Activated CD8-positive, alpha-beta memory T cell treated with anti-CD3 and anti-CD28 coated beads for 36 hours (primary cell): Measurements from ENCODE around the gene MAML3. TPM values are rescaled to one million over a fixed set of nuclear protein-coding genes. Genes with fewer than 3 reads are reported as not detected.

ENCODE experiments used
- CTCF ChIA-PET: fragments of 350-600 bp; sonication (Branson Sonifier 250); formaldehyde crosslinking; loops from one replicate; lab custom pipeline; 2021; ENCODE audit warnings: antibody characterized with exemption; lab: Charles Lee
- POLR2A ChIA-PET: fragments of 350-600 bp; sonication (Branson Sonifier 250); formaldehyde crosslinking; loops from one replicate; lab custom pipeline; 2021; ENCODE audit warnings: antibody characterized with exemption; lab: Charles Lee
- total RNA-seq, 2 experiments: library from RNA; stranded (reverse); gene quantifications; one replicate each; pipeline ENCODE4 v1.2.3, GENCODE V29; 2021

The MAML3 gene
- total RNA-seq, 2 experiments from 2014 or later, result 0.65 to 0.73 TPM

- POLR2A ChIA-PET, result no interaction called here
- CTCF ChIA-PET, result no interaction called here
Measured at GRCh38 chr4:139924782-139925181, 229.2 kb downstream of the MAML3 start.

GRCh38 chr4:139922406-139923024 is 231.5 kb downstream of the MAML3 start:
- POLR2A ChIA-PET, result no interaction called here
- CTCF ChIA-PET, result interaction anchor here (0.6 kb wide), 1 partner anchor 65 kb away, joined by 3 read pairs; no protein-coding TSS in a partner anchor

GRCh38 chr4:139921429-139922184 is 232.4 kb downstream of the MAML3 start:
- ChIA-PET CTCF (interaction anchor here (0.6 kb wide), 1 partner anchor 64 kb away, joined by 3 read pairs; no protein-coding TSS in a partner anchor), POLR2A (no interaction called here)

GRCh38 chr4:139920486-139921002 is 233.4 kb downstream of the MAML3 start:
- CTCF ChIA-PET, result no interaction called here
- POLR2A ChIA-PET, result no interaction called here

GRCh38 chr4:139919521-139919920 is 234.5 kb downstream of the MAML3 start:
- POLR2A ChIA-PET, result no interaction called here

GRCh38 chr4:139919004-139919403 is 235.0 kb downstream of the MAML3 start:
- CTCF ChIA-PET, result no interaction called here
- POLR2A ChIA-PET, result no interaction called here

More at GRCh38 chr4:139919521-139919920, 234.5 kb downstream of the MAML3 start:
- CTCF ChIA-PET, result no interaction called here

GRCh38 chr4:139918591-139918990 is 235.4 kb downstream of the MAML3 start:
- POLR2A ChIA-PET, result no interaction called here
- CTCF ChIA-PET, result no interaction called here

- POLR2A ChIA-PET, result no interaction called here
Measured at GRCh38 chr4:139917896-139918295, 236.1 kb downstream of the MAML3 start.

GRCh38 chr4:139916041-139916440 is 237.9 kb downstream of the MAML3 start:
- POLR2A ChIA-PET, result no interaction called here

More at GRCh38 chr4:139917896-139918295, 236.1 kb downstream of the MAML3 start:
- CTCF ChIA-PET, result no interaction called here

GRCh38 chr4:139915037-139915436 is 238.9 kb downstream of the MAML3 start:
- ChIA-PET CTCF (no interaction called here), POLR2A (no interaction called here)

More at GRCh38 chr4:139916041-139916440, 237.9 kb downstream of the MAML3 start:
- CTCF ChIA-PET, result no interaction called here

- CTCF ChIA-PET, result no interaction called here
Measured at GRCh38 chr4:139913995-139914598, 239.9 kb downstream of the MAML3 start.

GRCh38 chr4:139913398-139913990 is 240.5 kb downstream of the MAML3 start:
- ChIA-PET CTCF (no interaction called here), POLR2A (no interaction called here)

More at GRCh38 chr4:139913995-139914598, 239.9 kb downstream of the MAML3 start:
- POLR2A ChIA-PET, result no interaction called here

- ChIA-PET CTCF (no interaction called here), POLR2A (no interaction called here)
Measured at GRCh38 chr4:139912445-139912844, 241.5 kb downstream of the MAML3 start.

- ChIA-PET CTCF (no interaction called here), POLR2A (no interaction called here)
Measured at GRCh38 chr4:139910106-139910505, 243.9 kb downstream of the MAML3 start.

GRCh38 chr4:139908636-139909437 is 245.1 kb downstream of the MAML3 start:
- ChIA-PET POLR2A (no interaction called here), CTCF (no interaction called here)

- CTCF ChIA-PET, result no interaction called here
- POLR2A ChIA-PET, result no interaction called here
Measured at GRCh38 chr4:139907001-139907809, 246.8 kb downstream of the MAML3 start.

GRCh38 chr4:139905489-139905888 is 248.5 kb downstream of the MAML3 start:
- POLR2A ChIA-PET, result no interaction called here
- CTCF ChIA-PET, result no interaction called here

GRCh38 chr4:139904406-139904805 is 249.6 kb downstream of the MAML3 start:
- POLR2A ChIA-PET, result no interaction called here

More at GRCh38 chr4:139904406-139904805, 249.6 kb downstream of the MAML3 start:
- CTCF ChIA-PET, result no interaction called here
